ENCODE results near the gene SAMD1.

SAMD1 gene

DNA sequence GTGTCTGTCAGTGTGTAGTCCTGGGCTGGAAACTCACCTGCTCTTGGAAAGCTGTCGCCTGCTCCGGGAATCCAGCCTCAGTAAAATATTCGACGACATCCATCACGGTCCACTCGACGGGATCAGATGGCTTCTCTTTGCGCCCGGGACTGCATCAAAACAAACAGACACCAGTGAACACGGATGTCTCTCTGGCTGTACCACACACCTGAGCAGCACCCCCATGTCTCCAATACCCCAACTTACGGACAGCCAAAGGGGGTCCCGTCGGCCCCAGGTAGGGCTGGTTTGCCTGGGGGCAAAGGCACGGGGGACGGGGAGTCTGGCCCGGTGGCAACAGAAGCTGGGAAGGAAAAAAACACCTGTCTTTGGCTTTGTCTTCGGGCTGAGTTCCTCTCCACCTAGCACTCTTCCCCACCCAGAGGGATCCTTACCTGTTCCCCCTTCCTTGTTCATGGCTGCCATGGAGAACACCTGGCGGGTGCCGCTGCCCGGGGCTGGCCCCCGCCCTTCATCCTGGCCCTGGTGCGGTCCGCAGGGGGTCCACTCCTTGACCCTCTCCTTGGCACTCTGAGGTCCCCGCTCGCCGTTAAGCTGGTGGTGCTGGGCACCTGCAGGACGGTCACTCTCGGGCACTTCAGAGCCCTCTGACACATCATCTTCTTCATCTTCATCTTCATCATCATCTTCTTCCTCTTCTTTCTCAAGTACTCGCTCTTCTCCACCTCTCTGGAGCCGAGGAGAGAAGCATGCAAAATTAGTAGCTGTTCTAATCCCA lies 1.7 kb downstream of the SAMD1 start:
- H3K4me1 Mint-ChIP-seq (ENCODE audit: low read depth), result peaks cover 18% of the 10 kb centered on the region
- H3K27ac Mint-ChIP-seq, result peak overlapping the region; percentile 4
- peaks cover 8% of the 10 kb centered on the region for H3K9me3 Mint-ChIP-seq
- no peaks in the 10 kb centered on the region for H3K27me3 Mint-ChIP-seq (ENCODE audit: low read depth)
- H3K36me3 Mint-ChIP-seq (ENCODE audit: low read depth), result peaks cover 17% of the 10 kb centered on the region
- H3K4me3 Mint-ChIP-seq, result peak overlapping the region; percentile 62

DNA sequence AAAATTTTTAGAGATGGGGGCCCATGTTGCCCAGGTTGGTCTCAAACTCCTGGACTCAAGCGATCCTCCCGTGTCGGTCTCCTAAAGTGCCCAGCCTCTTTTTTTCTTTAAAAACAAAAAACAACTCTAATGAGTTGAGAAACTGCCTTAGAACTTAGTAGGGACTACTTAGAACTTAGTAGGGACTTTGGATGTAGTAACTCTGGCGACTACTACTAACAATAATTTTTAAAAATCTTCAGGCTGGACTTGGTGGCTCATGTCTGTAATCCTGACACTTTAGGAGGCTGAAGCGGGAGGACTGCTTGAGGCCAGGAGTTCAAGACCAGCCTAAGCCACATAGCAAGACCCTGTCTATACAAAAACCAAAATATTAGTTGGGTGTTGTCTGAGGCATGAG lies 4.5 kb downstream of the SAMD1 start:
- H3K36me3 Mint-ChIP-seq (ENCODE audit: low read depth), result peaks cover 14% of the 10 kb centered on the region
- no peak overlapping the region for H3K27ac Mint-ChIP-seq
- no peaks in the 10 kb centered on the region for H3K9me3 Mint-ChIP-seq
- peaks cover 18% of the 10 kb centered on the region for H3K4me1 Mint-ChIP-seq (ENCODE audit: low read depth)
- no peak overlapping the region for H3K4me3 Mint-ChIP-seq
- H3K27me3 Mint-ChIP-seq (ENCODE audit: low read depth), result no peaks in the 10 kb centered on the region

DNA sequence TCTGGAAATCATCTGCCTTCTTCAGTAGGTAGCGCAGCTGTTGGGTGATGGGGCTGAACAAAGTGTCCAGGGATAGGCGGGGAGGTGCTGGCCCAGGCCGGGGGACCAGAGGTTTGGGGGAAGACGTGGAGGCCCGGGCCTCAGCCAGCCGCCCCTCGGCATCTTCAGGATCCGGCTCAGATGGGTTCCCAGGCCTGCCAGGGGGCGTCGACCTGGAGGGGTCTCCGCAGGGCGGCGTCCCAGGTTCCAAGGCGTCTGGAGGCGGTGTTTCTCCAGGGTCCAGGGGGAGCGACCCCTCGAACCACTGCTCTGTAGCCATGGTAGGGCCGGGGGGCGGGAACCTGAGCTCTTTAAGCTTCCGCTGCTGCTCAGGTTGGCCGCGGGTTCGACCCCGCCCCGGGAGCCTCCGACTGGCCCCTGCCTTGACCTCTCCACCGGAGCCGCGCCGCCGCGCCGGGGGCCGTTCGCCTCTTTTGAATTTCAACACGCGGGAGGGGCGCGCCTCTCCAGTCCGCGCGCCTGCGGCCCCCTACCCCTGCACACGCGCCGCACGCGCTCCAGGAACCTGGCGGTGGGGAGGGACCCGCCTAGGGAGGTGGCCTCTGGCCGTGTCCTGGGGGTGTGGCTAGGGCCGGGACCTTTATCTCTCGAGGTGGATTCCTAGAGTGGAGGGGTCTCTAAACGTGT lies 5.1 kb downstream of the SAMD1 start, which contains the start of gene C19orf67:
C19orf67 (minus strand) TSS at position 475 of the 687 bp plus-strand sequence; CDS start at position 319, 156 bp downstream.
- Mint-ChIP-seq H3K9me3 (no peaks in the 10 kb centered on the region), H3K4me3 (no peak within 1 kb of the TSS), H3K4me1 (ENCODE audit: low read depth) (peaks cover 20% of the 10 kb centered on the region), H3K36me3 (ENCODE audit: low read depth) (peaks cover 14% of the 10 kb centered on the region), H3K27me3 (ENCODE audit: low read depth) (no peaks in the 10 kb centered on the region), H3K27ac (no peak within 1 kb of the TSS)

DNA sequence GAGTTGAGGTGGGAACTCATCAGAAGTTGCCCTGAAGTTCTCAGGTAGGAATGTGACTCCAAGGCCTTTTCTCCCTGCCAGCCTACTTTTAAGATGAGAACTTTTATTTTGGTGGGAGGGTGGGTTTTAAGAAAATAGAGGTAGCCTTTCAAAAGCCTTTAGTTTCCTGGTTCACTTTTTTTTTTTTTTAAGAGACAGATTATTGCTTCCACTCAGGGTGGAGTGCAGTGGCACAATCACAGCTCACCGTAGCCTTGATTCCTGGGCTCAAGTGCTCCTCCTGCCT lies 7.9 kb downstream of the SAMD1 start:
- Mint-ChIP-seq H3K36me3 (ENCODE audit: low read depth) (peaks cover under 1% of the 10 kb centered on the region), H3K27me3 (ENCODE audit: low read depth) (no peaks in the 10 kb centered on the region), H3K9me3 (no peaks in the 10 kb centered on the region), H3K4me1 (ENCODE audit: low read depth) (peaks cover 13% of the 10 kb centered on the region), H3K27ac (peak overlapping the region; percentile 41), H3K4me3 (peak overlapping the region; percentile 93)

DNA sequence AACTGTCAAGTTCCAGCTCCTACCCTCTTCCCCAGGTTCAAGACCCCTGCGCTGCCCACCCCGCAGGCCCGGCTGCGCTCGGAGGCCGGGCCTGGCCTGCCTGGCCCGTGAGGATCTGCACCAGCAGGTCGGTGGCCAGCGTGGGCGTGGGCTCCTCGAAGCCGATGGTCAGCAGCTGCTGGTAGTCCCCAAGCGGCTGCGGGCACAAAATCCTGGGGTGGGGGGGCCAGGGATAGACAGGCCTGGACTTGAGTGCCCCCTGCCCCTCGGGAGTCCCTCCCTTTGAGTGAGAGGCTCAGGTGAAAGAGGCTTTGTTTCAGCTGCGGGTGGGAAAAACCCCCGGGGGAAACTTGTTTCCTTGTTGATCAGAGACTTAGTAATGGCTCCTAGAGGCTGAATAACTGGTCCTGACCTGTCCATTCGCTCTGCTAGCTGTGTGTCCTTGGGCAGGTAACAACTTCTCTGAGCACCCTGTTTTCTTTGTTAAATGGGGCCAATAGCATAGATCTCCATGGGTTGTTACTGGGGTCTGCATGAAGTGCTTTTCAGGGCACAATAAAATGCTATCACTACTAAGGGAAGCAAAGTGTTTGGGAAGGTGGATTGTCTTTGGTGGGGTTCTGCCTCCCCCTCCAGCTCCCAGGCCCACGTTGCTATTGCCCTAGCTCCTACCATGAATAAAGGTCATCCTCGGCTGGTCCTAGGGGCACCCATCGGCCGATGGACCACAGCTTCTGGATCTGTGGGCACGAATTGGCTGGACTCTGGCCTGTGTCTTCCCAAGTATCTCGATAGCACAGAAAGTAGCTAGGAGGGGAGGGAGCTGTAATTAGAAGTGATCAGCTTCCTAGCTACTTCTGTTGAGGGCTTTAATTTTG lies 8.5 kb downstream of the SAMD1 start:
- Mint-ChIP-seq H3K27ac (peak overlapping the region; percentile 96), H3K36me3 (ENCODE audit: low read depth) (no peaks in the 10 kb centered on the region), H3K4me1 (ENCODE audit: low read depth) (peaks cover 13% of the 10 kb centered on the region), H3K4me3 (peak overlapping the region; percentile 93), H3K27me3 (ENCODE audit: low read depth) (no peaks in the 10 kb centered on the region), H3K9me3 (no peaks in the 10 kb centered on the region)

DNA sequence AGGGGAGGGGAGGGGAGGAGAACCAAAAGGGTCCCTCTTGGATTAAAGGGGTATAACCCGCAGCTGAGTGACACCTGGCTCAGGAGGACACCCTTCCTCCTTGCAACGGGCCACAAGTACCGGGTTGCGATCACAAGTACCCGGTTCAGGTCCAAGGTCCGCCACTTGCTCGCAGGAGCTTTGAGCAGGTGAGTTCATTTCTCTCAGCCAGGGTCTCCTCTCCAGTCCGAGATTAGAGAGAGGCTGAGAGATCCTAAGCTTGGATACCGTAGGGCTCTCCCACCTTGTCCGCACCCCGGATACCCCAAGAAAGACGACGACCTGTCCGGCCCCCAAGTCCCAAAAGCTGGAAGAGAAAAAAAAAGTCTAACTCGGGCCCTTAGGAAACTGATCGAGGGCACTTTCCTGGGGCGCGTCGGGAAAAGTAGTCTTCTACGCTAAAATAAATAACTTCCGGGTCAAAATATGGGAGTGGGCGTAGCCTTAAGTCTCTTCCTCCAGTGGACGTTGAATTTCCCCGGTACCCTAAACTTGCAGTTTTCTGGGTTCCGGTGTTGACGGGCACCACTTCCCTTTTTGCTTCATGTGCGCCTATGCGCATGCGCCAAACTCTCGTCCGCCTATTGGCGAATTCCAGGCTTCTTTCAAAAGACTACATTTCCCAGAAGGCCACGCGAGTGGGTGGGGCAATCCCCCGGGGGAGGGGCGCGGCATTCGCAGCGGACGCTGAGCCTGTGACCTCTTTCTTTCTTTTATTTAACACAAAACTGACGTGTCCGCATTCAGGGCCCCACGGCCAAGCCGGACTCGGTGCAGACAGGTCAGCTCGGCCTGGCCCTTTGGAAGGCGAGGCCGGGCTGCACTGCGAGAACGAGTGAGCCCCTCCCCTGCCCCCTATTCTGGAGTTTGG lies 9.4 kb downstream of the SAMD1 start:
- Mint-ChIP-seq H3K27me3 (ENCODE audit: low read depth) (no peaks in the 10 kb centered on the region), H3K9me3 (no peaks in the 10 kb centered on the region), H3K4me3 (peak overlapping the region; percentile 93), H3K27ac (peak overlapping the region; percentile 96), H3K4me1 (ENCODE audit: low read depth) (peaks cover 13% of the 10 kb centered on the region), H3K36me3 (ENCODE audit: low read depth) (no peaks in the 10 kb centered on the region)

DNA sequence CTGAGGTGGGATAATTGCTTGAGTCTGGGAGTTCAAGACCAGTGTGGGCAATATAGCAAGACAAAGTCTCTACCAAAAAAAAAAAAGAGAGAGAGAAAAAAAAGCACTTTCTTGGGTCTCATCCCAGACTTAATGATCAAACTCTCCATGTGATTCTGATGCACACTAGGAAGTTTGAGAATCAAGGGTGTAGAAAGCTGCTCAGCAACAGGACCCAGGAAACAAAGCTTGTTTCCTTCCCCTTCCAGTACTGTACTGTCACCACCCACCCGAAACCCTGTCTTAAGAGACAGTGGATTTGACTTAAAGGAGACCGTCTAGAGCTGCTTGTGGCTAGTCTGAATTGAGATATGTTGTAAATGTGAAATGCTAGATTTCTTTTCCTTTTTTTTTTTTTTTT lies 12.1 kb downstream of the SAMD1 start:
- Mint-ChIP-seq H3K4me1 (ENCODE audit: low read depth) (peaks cover 22% of the 10 kb centered on the region), H3K27me3 (ENCODE audit: low read depth) (no peaks in the 10 kb centered on the region), H3K4me3 (no peak overlapping the region), H3K36me3 (ENCODE audit: low read depth) (no peaks in the 10 kb centered on the region), H3K27ac (peak overlapping the region; percentile 15), H3K9me3 (no peaks in the 10 kb centered on the region)

DNA sequence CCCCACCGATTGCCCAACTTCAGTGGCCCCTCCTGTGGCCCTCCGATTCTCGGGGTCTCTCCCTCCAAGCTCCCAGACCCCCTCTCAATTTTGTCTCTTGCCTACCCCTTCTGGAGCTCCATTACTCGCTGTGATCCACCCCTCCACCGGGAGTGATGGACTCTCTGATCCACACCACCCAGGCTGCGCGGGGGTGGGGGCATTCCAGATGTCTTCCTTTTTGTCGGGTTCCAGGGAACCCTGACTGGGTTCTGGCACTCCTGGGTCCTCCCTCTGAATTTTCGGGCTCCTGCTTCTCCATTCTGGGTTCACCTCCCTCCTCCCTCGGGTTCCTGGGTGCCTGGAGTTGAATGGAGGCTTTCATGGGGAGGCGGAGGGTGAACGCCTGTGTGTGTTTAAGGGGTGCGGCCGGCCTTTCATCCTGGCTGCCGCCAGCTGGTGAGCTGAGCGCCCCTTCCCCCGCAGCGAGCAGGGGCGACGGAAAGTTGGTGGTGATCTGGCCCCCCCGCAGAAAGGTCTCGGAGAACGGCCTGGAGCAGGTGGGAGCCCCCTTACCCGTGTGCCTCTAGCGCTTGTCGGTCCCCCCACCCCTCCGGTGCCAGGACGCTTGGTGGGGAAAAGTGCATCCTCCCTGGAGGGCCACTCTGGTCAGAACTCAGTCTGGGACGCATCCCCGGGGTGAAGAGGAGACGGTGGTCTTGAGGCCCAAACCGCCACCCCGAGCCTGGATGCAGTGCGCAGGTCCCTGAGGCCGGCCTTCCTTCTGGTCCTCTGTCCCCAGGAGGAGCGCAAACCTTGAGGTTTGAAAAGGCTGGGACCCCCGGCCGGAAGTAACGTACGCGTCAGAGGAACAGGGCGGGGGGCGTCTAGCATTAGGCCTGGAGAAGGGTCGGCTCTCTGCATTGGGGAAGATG lies 16.4 kb downstream of the SAMD1 start:
- Mint-ChIP-seq H3K4me1 (ENCODE audit: low read depth) (peaks cover 12% of the 10 kb centered on the region), H3K4me3 (peak overlapping the region; percentile 96), H3K27ac (peak overlapping the region; percentile 92), H3K36me3 (ENCODE audit: low read depth) (no peaks in the 10 kb centered on the region), H3K27me3 (ENCODE audit: low read depth) (peaks cover 5% of the 10 kb centered on the region), H3K9me3 (no peaks in the 10 kb centered on the region)

DNA sequence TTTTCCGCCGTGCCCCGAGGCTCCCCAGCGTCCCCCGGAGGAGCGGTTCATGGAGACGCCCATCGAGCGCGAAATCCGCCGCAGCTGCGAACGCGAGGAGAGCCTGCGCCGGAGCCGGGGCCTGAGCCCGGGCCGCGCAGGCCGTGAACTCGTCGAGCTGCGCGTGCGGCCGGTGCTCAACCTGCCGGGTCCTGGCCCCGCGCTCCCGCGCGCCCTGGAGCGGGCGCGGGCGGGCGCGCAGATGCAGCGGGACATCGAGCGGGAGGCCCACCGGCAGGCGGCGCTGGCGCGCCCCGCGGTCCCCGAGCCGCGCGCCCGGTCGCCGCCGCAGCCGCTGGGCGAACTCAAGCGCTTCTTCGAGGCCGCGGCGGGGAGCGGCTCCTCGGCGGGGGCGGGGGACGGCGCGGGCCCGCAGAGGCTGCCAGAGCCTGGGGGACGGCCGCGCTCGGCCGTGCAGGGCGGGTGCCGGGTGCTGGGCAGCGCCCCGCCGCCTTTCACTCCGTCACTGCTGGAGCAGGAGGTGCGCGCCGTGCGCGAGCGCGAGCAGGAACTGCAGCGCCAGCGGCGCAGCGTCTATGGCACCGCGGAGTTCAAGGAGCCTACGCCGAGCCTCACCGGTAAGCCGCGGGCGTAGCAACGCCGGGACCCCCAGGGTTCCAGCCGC lies 17.2 kb downstream of the SAMD1 start:
- no peaks in the 10 kb centered on the region for H3K36me3 Mint-ChIP-seq (ENCODE audit: low read depth)
- peaks cover 12% of the 10 kb centered on the region for H3K4me1 Mint-ChIP-seq (ENCODE audit: low read depth)
- H3K4me3 Mint-ChIP-seq, result peak overlapping the region; percentile 96
- H3K27me3 Mint-ChIP-seq (ENCODE audit: low read depth), result peaks cover 5% of the 10 kb centered on the region
- no peaks in the 10 kb centered on the region for H3K9me3 Mint-ChIP-seq
- peak overlapping the region; percentile 92 for H3K27ac Mint-ChIP-seq

DNA sequence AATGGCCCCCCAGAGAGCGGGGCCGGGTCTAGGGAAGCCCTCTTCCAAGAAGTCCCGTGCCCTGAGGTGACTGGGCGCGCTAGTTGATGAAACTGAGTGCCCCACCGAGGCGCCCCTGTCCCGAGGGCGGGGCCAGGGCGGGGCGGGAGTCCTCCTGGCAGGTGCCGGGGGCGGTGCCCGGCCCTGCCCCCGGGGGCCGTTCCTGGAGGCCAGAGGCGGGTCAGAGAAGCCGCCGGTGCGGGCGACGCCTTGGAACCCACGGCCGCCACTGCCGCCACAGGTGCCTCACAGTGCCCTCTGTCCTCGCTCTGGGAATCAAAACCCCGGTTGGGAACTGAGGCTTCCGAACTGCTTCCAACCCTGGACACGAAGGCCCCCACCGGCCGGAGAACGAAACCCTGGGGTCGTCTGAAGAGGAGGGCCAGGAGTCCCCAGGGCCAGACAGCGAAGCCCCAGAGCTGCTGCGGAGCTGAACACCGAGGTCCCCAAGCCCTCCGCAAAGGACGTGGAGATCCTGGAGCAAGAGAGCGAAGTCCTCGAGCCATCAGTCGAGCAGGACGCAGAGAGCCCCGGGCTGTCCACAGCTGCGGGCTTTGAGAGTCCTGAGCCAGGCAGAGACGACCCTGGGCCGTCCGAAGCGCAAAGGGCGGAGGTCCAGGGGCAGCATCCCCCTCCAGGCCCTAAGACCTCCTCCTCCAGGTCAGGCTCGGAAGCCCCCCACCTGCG lies 17.9 kb downstream of the SAMD1 start, which contains the start of gene MISP3:
MISP3 (plus strand) TSS at position 252 of the 726 bp plus-strand sequence. CDS start 524 bp downstream, outside the sequence.
- Mint-ChIP-seq H3K4me1 (ENCODE audit: low read depth) (peaks cover 12% of the 10 kb centered on the region), H3K27me3 (ENCODE audit: low read depth) (peaks cover 5% of the 10 kb centered on the region), H3K36me3 (ENCODE audit: low read depth) (no peaks in the 10 kb centered on the region), H3K27ac (peak within 1 kb of the TSS; percentile 92), H3K9me3 (no peaks in the 10 kb centered on the region), H3K4me3 (peak within 1 kb of the TSS; percentile 96)

DNA sequence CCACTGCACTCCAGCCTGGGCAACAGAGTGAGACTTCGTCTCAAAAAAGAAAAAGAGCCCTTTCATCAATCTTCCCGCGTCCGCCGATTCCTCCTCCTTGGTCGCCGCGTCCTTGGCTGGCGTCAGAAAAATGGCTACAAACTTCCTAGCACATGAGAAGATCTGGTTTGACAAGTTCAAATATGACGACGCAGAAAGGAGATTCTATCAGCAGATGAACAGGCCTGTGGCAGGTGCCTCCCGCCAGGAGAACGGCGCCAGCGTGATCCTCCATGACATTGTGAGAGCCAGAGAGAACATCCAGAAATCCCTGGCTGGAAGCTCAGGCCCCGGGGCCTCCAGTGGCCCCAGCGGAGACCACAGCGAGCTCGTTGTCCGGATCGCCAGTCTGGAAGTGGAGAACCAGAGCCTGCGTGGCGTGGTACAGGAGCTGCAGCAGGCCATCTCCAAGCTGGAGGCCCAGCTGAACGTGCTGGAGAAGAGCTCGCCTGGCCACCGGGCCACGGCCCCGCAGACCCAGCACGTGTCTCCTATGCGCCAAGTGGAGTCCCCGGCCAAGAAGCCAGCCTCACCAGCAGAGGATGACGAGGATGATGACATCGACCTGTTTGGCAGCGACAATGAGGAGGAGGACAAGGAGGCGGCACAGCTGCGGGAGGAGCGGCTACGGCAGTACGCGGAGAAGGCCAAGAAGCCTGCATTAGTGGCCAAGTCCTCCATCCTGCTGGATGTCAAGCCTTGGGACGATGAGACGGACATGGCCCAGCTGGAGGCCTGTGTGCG lies 20.1 kb downstream of the SAMD1 start:
- Mint-ChIP-seq H3K36me3 (ENCODE audit: low read depth) (no peaks in the 10 kb centered on the region), H3K4me1 (ENCODE audit: low read depth) (peaks cover 12% of the 10 kb centered on the region), H3K9me3 (no peaks in the 10 kb centered on the region), H3K4me3 (no peak overlapping the region), H3K27ac (peak overlapping the region; percentile 41), H3K27me3 (ENCODE audit: low read depth) (peaks cover 9% of the 10 kb centered on the region)

Data from T-helper 1 cell treated with Interleukin-12 subunit alpha and Interleukin-12 subunit beta and Interleukin-4 antibody, amounts not matched to agents 30 μg/mL and 1 μg/mL, for 36 hours (primary cell).